ENCODE results near the gene MYMK.

DNA sequence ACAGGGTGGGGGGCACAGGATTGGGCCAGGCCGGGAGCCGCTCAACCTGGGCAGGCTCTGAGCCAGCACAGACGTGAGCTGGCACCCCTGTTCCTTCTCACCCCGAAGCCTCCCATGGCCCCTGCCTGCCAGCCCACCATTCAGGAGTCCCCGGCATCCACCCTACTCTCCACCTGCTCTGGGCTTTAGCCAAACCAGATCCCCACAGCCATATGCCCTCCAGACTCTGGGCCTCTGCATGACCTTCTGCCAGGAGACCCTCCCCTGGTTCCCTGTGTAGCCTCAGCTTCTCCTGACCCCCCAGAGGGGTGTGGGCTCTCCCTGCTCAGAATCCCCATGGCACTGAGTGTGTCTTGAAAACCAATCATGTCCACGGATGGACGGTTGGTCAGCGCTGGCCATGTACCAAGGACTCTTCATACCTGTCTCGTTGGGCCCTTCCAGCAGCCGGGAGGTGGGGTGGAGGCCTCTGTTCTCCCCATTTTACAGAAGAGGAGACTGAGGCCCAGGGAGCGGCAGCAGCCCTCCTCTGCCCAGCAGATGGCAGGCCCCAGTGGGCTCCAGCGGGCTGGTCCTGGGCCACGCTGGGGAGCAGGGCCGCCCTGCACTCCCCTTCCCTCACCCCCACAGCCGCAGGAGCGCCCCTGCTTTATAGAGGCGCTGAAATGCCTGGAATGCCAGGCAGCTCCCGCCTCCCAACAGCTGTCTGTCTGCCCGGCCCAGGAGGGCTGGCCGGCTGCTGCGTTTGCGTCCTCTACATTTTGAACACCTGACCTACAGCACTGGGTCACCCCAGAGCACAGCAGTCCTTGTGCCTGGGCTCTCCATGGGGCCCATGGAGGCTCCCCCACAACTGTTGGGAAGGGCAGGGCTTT is 3.5 kb upstream of the MYMK start:
- TF ChIP-seq, protein P1, sequence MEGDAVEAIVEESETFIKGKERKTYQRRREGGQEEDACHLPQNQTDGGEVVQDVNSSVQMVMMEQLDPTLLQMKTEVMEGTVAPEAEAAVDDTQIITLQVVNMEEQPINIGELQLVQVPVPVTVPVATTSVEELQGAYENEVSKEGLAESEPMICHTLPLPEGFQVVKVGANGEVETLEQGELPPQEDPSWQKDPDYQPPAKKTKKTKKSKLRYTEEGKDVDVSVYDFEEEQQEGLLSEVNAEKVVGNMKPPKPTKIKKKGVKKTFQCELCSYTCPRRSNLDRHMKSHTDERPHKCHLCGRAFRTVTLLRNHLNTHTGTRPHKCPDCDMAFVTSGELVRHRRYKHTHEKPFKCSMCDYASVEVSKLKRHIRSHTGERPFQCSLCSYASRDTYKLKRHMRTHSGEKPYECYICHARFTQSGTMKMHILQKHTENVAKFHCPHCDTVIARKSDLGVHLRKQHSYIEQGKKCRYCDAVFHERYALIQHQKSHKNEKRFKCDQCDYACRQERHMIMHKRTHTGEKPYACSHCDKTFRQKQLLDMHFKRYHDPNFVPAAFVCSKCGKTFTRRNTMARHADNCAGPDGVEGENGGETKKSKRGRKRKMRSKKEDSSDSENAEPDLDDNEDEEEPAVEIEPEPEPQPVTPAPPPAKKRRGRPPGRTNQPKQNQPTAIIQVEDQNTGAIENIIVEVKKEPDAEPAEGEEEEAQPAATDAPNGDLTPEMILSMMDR (IDR thresholded peaks at IDR 0.05): no peak
- TF ChIP-seq POLR2A (IDR thresholded peaks at IDR 0.05): no peak

All from uterus (tissue), 2 donors.